Caco-2 (cell line): ENCODE measurements around the gene SLFN11. TPM values are rescaled to one million over a fixed set of nuclear protein-coding genes. Genes with fewer than 3 reads are reported as not detected.

Source experiments
- BruUV-seq: library from RNA; stranded (reverse); fragments of 400-500 nt; replicated peaks from 2 replicates; lab custom pipeline; 2021; lab: Mats Ljungman, UMichigan
- CTCF ChIA-PET: fragments of 300-600 bp; sonication (Branson Sonifier 250); formaldehyde crosslinking; loops from one replicate; lab custom pipeline; 2022; ENCODE audit warnings: antibody characterized with exemption; lab: Charles Lee
- POLR2A ChIA-PET: fragments of 300-600 bp; sonication (Branson Sonifier 250); formaldehyde crosslinking; loops from one replicate; lab custom pipeline; 2022; ENCODE audit warnings: antibody characterized with exemption; lab: Charles Lee
- DNase-seq, 2 experiments: peaks; one replicate each; pipeline versions ENCODE4 v3.0.0 to v3.0.0-alpha.2; 2020 to 2022
- H3K27me3 ChIP-seq: replicated peaks from 2 replicates; pipeline ENCODE4 v1.6.0; 2011; ENCODE audit warnings: low read length; ENCODE audit not compliant: control insufficient read depth, insufficient read depth
- H3K36me3 ChIP-seq: 2 replicates; pipeline ENCODE4 v1.5.1; 2011; ENCODE audit warnings: low read length; ENCODE audit not compliant: control insufficient read depth, insufficient read depth
- H3K4me1 ChIP-seq: fragments of 250-450 bp; sonication (Bioruptor Pico); 2 replicates; pipeline ENCODE4 v1.5.1; 2020; ENCODE audit warnings: mild to moderate bottlenecking
- H3K4me3 ChIP-seq: 2 replicates; pipeline ENCODE4 v1.5.1; 2011; ENCODE audit warnings: low read depth, mild to moderate bottlenecking, control low read depth, low read length
- H3K9me3 ChIP-seq: fragments of 250-450 bp; sonication (Bioruptor Pico); 2 replicates; pipeline ENCODE4 v1.5.1; 2020; ENCODE audit warnings: mild to moderate bottlenecking, moderate library complexity
- H3K27ac Mint-ChIP-seq: one replicate; pipeline ENCODE4 v1.8.0; 2022; ENCODE audit warnings: mixed read lengths; ENCODE audit not compliant: unreplicated experiment
- H3K27me3 Mint-ChIP-seq: one replicate; pipeline ENCODE4 v1.8.0; 2022; ENCODE audit warnings: mixed read lengths; ENCODE audit not compliant: insufficient read depth, unreplicated experiment
- H3K36me3 Mint-ChIP-seq: one replicate; pipeline ENCODE4 v1.8.0; 2022; ENCODE audit warnings: mild to moderate bottlenecking, mixed read lengths; ENCODE audit not compliant: insufficient read depth, unreplicated experiment
- H3K4me1 Mint-ChIP-seq: one replicate; pipeline ENCODE4 v1.8.0; 2022; ENCODE audit warnings: low read depth, mixed read lengths; ENCODE audit not compliant: unreplicated experiment
- H3K4me3 Mint-ChIP-seq: one replicate; pipeline ENCODE4 v1.8.0; 2022; ENCODE audit warnings: mild to moderate bottlenecking, moderate library complexity, mixed read lengths; ENCODE audit not compliant: unreplicated experiment
- H3K9me3 Mint-ChIP-seq: one replicate; pipeline ENCODE4 v1.8.0; 2022; ENCODE audit warnings: mixed read lengths; ENCODE audit not compliant: unreplicated experiment
- intact Hi-C: fragments of 100-400 bp; cut with micrococcal nuclease; formaldehyde crosslinking; loops from one replicate; pipeline ENCODE4 v1.10.0; 2022; ENCODE audit not compliant: unreplicated experiment
- total RNA-seq: library from RNA; stranded (reverse); gene quantifications from 2 replicates; pipeline ENCODE4 v1.2.3, GENCODE V29; 2022
- TF ChIP-seq, protein P1 (sequence below), 2 experiments: fragments of 200-600 bp in 1 of 2; IDR thresholded peaks; 1 replicate in 1 of 2; 2 replicates in 1 of 2; pipeline versions ENCODE4 v1.5.1 to v1.8.0; 2011 to 2022; ENCODE audit warnings: antibody characterized with exemption in 1 of 2, control low read depth in 1 of 2, inconsistent platforms in 1 of 2, low read depth in 1 of 2, low read length in 1 of 2, mild to moderate bottlenecking in 1 of 2, moderate library complexity in 1 of 2; ENCODE audit not compliant: insufficient read depth in 1 of 2, severe bottlenecking in 1 of 2, unreplicated experiment in 1 of 2

SLFN11 gene
- total RNA-seq, 1 experiment from 2014 or later, result not detected

- Mint-ChIP-seq H3K36me3 (no peaks in the 10 kb centered on the region), H3K27ac (no peak overlapping the region), H3K4me1 (no peaks in the 10 kb centered on the region), H3K9me3 (no peaks in the 10 kb centered on the region), H3K27me3 (peaks cover 7% of the 10 kb centered on the region), H3K4me3 (no peak overlapping the region)
- BruUV-seq, result no TSS peak
- Histone ChIP-seq H3K36me3 (no peaks in the 10 kb centered on the region), H3K27me3 (no peaks in the 10 kb centered on the region; the same call in 1 of the 2 replicates), H3K9me3 (no peaks in the 10 kb centered on the region), H3K4me3 (no peak overlapping the region), H3K4me1 (no peaks in the 10 kb centered on the region)
- ChIA-PET POLR2A (no interaction called here), CTCF (no interaction called here)
- intact Hi-C loops, result no loop called here
- TF ChIP-seq, protein P1, sequence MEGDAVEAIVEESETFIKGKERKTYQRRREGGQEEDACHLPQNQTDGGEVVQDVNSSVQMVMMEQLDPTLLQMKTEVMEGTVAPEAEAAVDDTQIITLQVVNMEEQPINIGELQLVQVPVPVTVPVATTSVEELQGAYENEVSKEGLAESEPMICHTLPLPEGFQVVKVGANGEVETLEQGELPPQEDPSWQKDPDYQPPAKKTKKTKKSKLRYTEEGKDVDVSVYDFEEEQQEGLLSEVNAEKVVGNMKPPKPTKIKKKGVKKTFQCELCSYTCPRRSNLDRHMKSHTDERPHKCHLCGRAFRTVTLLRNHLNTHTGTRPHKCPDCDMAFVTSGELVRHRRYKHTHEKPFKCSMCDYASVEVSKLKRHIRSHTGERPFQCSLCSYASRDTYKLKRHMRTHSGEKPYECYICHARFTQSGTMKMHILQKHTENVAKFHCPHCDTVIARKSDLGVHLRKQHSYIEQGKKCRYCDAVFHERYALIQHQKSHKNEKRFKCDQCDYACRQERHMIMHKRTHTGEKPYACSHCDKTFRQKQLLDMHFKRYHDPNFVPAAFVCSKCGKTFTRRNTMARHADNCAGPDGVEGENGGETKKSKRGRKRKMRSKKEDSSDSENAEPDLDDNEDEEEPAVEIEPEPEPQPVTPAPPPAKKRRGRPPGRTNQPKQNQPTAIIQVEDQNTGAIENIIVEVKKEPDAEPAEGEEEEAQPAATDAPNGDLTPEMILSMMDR (IDR thresholded peaks at IDR 0.05; ENCODE audit: insufficient read depth in 1 of 2, low read depth in 1 of 2, low read length in 1 of 2, severe bottlenecking in 1 of 2, unreplicated experiment in 1 of 2), result no peak
- DNase-seq, result no peak
Observed at GRCh38 chr17:35315971-35316370, 57.5 kb downstream of the SLFN11 start.

DNA sequence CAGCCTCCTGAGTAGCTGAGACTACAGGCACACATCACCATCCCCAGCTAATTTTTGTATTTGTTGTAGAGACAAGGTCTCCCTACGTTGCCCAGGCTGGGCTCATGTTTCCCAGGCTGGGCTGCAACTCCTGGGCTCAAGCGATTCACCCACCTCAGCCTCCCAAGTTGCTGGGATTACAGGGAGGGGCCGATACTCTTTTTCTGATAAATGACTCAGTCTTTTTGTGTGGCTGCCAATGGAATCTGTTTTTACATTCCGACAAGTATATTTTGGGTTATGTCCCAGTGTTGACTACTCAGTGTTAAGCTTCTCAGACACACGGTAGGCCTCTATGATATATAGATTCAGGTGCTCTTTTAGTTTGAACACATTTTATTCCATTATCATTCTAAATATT, 58.1 kb downstream of the SLFN11 start:
- Mint-ChIP-seq H3K4me3 (no peak overlapping the region), H3K27me3 (peaks cover 7% of the 10 kb centered on the region), H3K36me3 (no peaks in the 10 kb centered on the region), H3K4me1 (no peaks in the 10 kb centered on the region), H3K27ac (no peak overlapping the region), H3K9me3 (no peaks in the 10 kb centered on the region)
- H3K4me3 ChIP-seq, result no peak overlapping the region
- no peaks in the 10 kb centered on the region; the same call in 1 of the 2 replicates for H3K27me3 ChIP-seq
- ChIA-PET CTCF (interaction anchor here (0.9 kb wide), 1 partner anchor 223 kb away, joined by 4 read pairs; no protein-coding TSS in a partner anchor), POLR2A (no interaction called here)
- H3K9me3 ChIP-seq, result no peaks in the 10 kb centered on the region
- H3K36me3 ChIP-seq, result no peaks in the 10 kb centered on the region
- intact Hi-C loops, result no loop called here
- BruUV-seq, result no TSS peak
- no peaks in the 10 kb centered on the region for H3K4me1 ChIP-seq
- TF ChIP-seq, protein P1 (IDR thresholded peaks at IDR 0.05; ENCODE audit: insufficient read depth in 1 of 2, low read depth in 1 of 2, low read length in 1 of 2, severe bottlenecking in 1 of 2, unreplicated experiment in 1 of 2), result no peak
- no peak for DNase-seq

GRCh38 chr17:35314415-35315216, 58.8 kb downstream of the SLFN11 start:
- ChIA-PET CTCF (interaction anchor here (0.9 kb wide), 1 partner anchor 224 kb away, joined by 4 read pairs; no protein-coding TSS in a partner anchor), POLR2A (no interaction called here)
- H3K4me1 Mint-ChIP-seq, result no peaks in the 10 kb centered on the region
- H3K4me3 ChIP-seq, result no peak overlapping the region
- H3K9me3 Mint-ChIP-seq, result no peaks in the 10 kb centered on the region
- H3K4me3 Mint-ChIP-seq, result no peak overlapping the region
- no peak overlapping the region for H3K27ac Mint-ChIP-seq
- no peaks in the 10 kb centered on the region for H3K36me3 ChIP-seq
- no peaks in the 10 kb centered on the region; the same call in 1 of the 2 replicates for H3K27me3 ChIP-seq
- H3K27me3 Mint-ChIP-seq, result peaks cover 6% of the 10 kb centered on the region
- no peak for DNase-seq
- intact Hi-C loops, result loop anchor here (5.0 kb wide), 2 partner anchors 137 to 433 kb away; no protein-coding TSS in a partner anchor
- no peaks in the 10 kb centered on the region for H3K36me3 Mint-ChIP-seq
- H3K9me3 ChIP-seq, result no peaks in the 10 kb centered on the region
- H3K4me1 ChIP-seq, result no peaks in the 10 kb centered on the region
- BruUV-seq, result no TSS peak
- TF ChIP-seq, protein P1 (IDR thresholded peaks at IDR 0.05; ENCODE audit: insufficient read depth in 1 of 2, low read depth in 1 of 2, low read length in 1 of 2, severe bottlenecking in 1 of 2, unreplicated experiment in 1 of 2), result no peak
